GM18909 (cell line): Measurements from ENCODE around the gene GBE1.

Experiments used
- ATAC-seq: cut with Tn5 transposase; IDR thresholded peaks from one replicate; pipeline ENCODE4 v1.9.1; 2021; ENCODE audit warnings: mild to moderate bottlenecking; ENCODE audit not compliant: unreplicated experiment, poor library complexity

GBE1 gene

GRCh38 chr3:81484520-81484919 is 276.9 kb downstream of the GBE1 start:
- no peak for ATAC-seq

DNA sequence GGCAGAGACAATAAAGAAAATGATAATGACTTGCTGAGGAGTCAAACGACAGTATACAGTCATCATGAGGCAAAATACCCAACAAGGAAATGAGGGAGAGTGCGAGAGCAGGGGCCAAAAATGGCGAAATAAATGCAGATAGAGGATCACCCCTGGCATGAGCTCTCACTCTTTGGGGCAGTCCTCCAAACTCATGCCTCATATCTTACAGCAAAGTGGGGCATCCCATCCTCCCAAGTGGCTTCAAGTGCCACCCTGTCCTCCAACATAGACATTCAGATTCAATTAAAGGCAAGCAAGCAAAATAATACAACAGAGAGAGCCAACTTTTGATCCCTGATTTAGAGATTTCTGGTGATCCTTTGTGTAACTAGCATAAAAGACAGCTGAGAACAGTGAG is 278.4 kb downstream of the GBE1 start:
- no peak for ATAC-seq

DNA sequence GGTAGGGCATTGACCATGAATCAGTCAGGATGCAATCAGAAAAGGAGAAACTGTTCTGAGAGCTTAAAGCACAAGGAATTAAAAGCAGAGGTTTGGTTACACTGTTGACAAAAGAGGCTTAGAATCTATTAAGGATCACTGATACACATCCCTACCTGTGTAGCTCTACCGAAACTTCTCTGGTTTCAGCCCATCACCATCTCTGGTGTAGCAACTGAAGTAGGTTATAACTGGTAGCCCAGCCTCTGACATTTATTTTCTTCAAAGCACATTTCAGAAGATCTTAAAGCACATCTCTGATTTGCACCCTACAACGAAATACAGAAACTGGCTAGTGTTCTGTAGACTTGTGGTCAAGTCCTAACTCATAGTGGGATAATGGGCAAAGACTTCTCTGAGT is 283.7 kb downstream of the GBE1 start:
- ATAC-seq = no peak

DNA sequence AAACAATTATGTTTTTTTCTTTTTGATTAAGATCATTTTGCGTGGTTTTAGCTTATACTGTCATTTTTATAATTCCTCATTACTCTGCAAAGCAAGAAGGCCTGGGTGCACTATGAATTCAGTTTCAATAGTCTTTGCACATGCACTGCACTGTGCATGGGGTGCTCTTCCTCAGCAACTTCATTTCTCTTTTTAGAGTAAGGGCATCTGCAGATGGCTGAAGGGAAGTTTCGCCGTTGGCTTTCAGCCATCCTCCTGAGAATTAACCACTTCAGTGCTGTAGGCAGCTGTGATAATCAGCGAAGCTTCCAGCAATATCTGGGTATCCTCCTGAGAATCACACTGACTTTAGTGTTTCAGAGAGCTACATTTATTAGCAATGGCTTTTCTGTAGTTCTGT is 284.8 kb downstream of the GBE1 start:
- ATAC-seq = no peak

GRCh38 chr3:81472600-81473362 is 288.7 kb downstream of the GBE1 start:
- ATAC-seq = no peak

GRCh38 chr3:81470524-81471278 is 290.7 kb downstream of the GBE1 start:
- ATAC-seq = no peak

- no peak for ATAC-seq
These were observed 293.1 kb downstream of the GBE1 start for GRCh38 chr3:81468391-81468790.

DNA sequence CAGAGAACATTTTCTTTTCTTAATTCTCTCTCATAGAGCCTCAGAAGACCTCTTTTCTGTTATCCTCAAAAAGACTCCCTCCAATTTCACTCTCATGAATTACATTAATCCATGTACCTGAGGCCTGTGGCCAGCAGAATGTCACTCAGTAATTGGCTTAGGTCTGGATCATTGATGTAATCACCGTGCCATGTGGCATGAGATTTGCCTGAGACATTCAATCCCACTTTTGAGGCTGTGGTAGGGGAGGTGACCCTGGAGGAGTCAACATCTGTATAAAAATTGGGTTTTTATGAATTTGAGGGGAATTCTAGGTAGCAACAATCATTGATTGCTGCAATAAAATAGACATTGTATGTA is 295.3 kb downstream of the GBE1 start:
- ATAC-seq = no peak

GRCh38 chr3:81465510-81466200 is 295.8 kb downstream of the GBE1 start:
- ATAC-seq = no peak

- no peak for ATAC-seq
These were observed 297.7 kb downstream of the GBE1 start for GRCh38 chr3:81463781-81464180.

- ATAC-seq = no peak
These were observed 298.5 kb downstream of the GBE1 start for GRCh38 chr3:81462921-81463320.

DNA sequence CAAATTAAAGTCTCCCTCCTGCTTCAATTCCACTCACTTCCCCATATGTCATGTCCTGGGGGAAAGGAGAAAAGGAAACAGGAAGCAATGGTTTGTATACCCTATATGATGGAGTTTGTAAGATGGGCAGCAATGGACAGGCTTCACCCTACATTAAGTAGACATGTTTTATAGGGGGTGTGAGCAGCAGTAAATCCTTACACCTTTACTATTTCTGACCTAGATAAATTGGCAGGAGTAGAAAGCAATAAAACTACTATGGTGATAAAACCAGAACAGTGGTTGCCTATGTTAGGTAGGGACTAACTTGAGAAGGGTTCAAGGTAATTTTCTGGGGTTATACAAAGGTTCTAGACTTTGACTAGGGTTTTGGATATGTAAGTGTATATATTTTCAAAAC is 301.7 kb downstream of the GBE1 start:
- no peak for ATAC-seq

DNA sequence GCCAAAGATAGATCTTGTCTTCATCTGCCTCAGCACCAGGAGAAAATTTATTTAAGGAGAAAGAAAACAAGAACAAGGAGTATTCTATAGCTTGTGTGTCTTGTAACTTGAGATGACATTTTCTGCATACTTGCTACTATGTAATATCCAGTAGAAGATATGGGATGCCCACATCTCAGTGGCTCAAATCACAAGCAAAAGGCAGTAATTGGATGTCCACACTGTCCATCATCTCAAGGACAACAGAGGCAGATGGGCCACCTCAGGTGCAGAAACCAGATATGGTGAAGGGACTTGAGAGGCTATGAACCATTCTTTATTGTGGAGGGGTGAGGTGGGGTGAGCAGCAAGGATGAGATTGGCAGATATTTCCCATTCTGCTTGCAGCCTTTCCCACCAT is 309.0 kb downstream of the GBE1 start:
- no peak for ATAC-seq

DNA sequence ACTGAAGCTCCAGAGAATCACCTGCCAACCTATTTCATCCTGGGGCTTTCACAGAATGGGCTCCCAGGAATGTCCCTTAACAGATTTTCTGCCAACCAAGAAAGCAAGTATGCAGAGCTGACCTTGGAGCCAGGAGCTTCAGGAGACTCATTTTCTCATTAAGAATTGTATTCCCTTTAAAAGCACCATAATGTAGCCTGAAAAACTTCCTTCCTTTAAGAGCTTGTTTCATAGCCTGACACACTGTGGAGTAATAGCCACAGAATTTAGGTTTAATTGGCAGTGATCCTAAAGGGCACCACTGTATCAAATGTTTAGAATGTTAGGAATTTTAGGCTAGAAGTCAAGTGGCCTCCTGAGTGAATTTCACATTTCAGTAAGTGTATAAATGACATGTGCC is 309.8 kb downstream of the GBE1 start:
- no peak for ATAC-seq

DNA sequence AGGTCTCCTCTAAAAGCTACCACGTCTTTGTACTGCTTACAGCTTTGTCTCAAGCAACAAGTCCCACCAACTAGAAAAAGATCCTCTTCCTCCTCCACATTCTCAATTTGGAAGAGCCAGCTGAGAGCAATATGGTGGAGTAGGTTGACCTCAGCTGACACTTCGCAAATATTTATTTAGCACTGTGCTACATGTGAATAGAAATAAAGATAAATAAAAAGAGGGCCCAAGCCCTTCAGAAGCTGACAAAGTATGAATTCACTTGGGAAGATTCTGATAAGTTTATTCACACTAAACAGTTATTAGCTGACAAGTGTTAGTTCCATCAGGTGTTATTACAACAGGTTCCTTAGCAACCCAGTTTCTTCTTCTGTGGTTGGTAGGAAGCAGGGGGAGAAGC is 310.3 kb downstream of the GBE1 start:
- no peak for ATAC-seq

DNA sequence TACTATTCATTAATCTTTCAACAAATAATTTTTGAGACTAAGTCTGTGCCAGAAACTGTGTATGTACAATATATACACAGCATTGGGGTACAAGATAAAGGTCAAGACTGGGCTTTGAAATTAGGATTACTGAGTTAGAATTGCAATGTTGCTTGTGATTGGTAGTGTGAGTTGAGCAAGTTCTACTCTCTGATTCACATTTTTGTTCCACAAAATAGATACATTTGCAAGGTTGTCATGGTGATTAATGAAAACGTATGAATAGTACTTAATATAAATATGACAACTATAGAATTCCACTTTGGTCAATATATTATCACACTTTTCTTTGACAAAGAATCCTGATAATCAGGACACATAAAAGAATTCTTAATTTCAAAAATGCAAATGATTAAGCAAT is 314.6 kb downstream of the GBE1 start:
- ATAC-seq = no peak

- no peak for ATAC-seq
These were observed 315.7 kb downstream of the GBE1 start for GRCh38 chr3:81445712-81446111.

- ATAC-seq = no peak
These were observed 316.5 kb downstream of the GBE1 start for GRCh38 chr3:81444817-81445460.

DNA sequence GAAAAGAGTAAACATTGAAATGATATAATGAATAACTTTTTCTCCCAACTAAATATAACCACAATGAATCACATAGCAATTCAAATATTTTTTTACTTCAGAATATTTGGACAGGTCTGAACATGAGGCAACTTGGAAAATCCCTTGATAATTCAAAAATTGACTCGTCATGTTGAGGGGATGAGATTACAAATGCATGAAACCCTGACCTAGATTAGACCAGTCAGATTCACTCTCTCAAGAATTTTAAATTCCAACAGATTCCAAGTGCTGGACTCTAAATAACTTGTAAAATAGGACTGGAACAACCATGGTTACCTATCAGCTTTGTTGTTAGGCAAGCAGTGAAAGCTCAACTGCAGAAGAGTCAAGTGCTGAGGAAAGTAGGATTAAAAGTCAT is 317.5 kb downstream of the GBE1 start:
- ATAC-seq = no peak

- no peak for ATAC-seq
These were observed 318.0 kb downstream of the GBE1 start for GRCh38 chr3:81443457-81443782.
